A673 (cell line): ENCODE measurements around the gene ATG14. TPM values are rescaled to one million over a fixed set of nuclear protein-coding genes. Genes with fewer than 3 reads are reported as not detected.

Experiments
- BruUV-seq: library from RNA; stranded (reverse); fragments of 400-500 nt; replicated peaks from 2 replicates; lab custom pipeline; 2021; lab: Mats Ljungman, UMichigan
- CTCF ChIA-PET: fragments of 300-600 bp; sonication (Branson Sonifier 250); formaldehyde crosslinking; loops from one replicate; lab custom pipeline; 2022; ENCODE audit warnings: antibody characterized with exemption; lab: Charles Lee
- POLR2A ChIA-PET: fragments of 300-600 bp; sonication (Branson Sonifier 250); formaldehyde crosslinking; loops from one replicate; lab custom pipeline; 2022; ENCODE audit warnings: antibody characterized with exemption; ENCODE audit not compliant: low non-redundant PET; lab: Charles Lee
- DNase-seq: peaks from one replicate; pipeline ENCODE4 v3.0.0-alpha.2; 2015; ENCODE audit warnings: low spot score
- H3K27ac ChIP-seq: fragments of 200-600 bp; sonication (generic); 2 replicates; pipeline ENCODE4 v1.5.1; 2016; ENCODE audit warnings: mixed run types, low read depth, mild to moderate bottlenecking, mixed read lengths, antibody characterized with exemption, low read length; ENCODE audit not compliant: poor library complexity, severe bottlenecking
- H3K27me3 ChIP-seq: fragments of 200-600 bp; sonication (generic); replicated peaks from 2 replicates; pipeline ENCODE4 v1.6.1; 2017; ENCODE audit warnings: mixed run types, low read depth, mild to moderate bottlenecking, mixed read lengths, antibody characterized with exemption, low read length; ENCODE audit not compliant: insufficient read depth, poor library complexity
- H3K36me3 ChIP-seq: fragments of 200-600 bp; sonication (generic); 2 replicates; pipeline ENCODE4 v1.6.1; 2016; ENCODE audit warnings: mixed run types, mild to moderate bottlenecking, mixed read lengths, antibody characterized with exemption, low read length; ENCODE audit not compliant: insufficient read depth, poor library complexity, severe bottlenecking
- H3K4me1 ChIP-seq: fragments of 200-600 bp; sonication (generic); 2 replicates; pipeline ENCODE4 v1.6.1; 2017; ENCODE audit warnings: mixed run types, mild to moderate bottlenecking, mixed read lengths, antibody characterized with exemption, low read length; ENCODE audit not compliant: insufficient read depth, poor library complexity, severe bottlenecking
- H3K4me3 ChIP-seq: fragments of 200-600 bp; sonication (generic); 2 replicates; pipeline ENCODE4 v1.5.1; 2016; ENCODE audit warnings: low read depth, mixed run types, mild to moderate bottlenecking, mixed read lengths, low read length; ENCODE audit not compliant: poor library complexity, severe bottlenecking
- H3K9me3 ChIP-seq: fragments of 200-600 bp; sonication (generic); 2 replicates; pipeline ENCODE4 v1.6.1; 2016; ENCODE audit warnings: mixed run types, low read depth, mild to moderate bottlenecking, mixed read lengths, antibody characterized with exemption, low read length; ENCODE audit not compliant: poor library complexity, severe bottlenecking
- CTCF ChIP-seq: fragments of 300-800, 200-600 bp; sonication (generic); conservative IDR thresholded peaks from 2 replicates; pipeline ENCODE4 v1.5.1; 2017; ENCODE audit warnings: low read depth, mild to moderate bottlenecking, antibody characterized with exemption, low read length, moderate library complexity, mixed read lengths
- EZH2 ChIP-seq: fragments of 200-600 bp; sonication (generic); IDR thresholded peaks from 2 replicates; pipeline ENCODE4 v1.6.1; 2017; ENCODE audit warnings: borderline replicate concordance, low read depth, mild to moderate bottlenecking, mixed read lengths, antibody characterized with exemption, low read length; ENCODE audit not compliant: poor library complexity, severe bottlenecking
- intact Hi-C: fragments of 100-400 bp; cut with micrococcal nuclease; formaldehyde crosslinking; loops from one replicate; pipeline ENCODE4 v1.10.0; 2022; ENCODE audit not compliant: unreplicated experiment
- total RNA-seq: library from RNA; stranded (reverse); gene quantifications from 2 replicates; pipeline ENCODE4 v1.2.3, GENCODE V29; 2021

The ATG14 gene
- total RNA-seq, 1 experiment from 2014 or later, result 10.4 TPM

- no peak overlapping the region for H3K4me3 ChIP-seq
- H3K27me3 ChIP-seq, result no peaks in the 10 kb centered on the region
- no TSS peak for BruUV-seq
- CTCF ChIA-PET, result no interaction called here
- no peak overlapping the region for H3K27ac ChIP-seq
- H3K36me3 ChIP-seq, result peaks cover 2% of the 10 kb centered on the region
- no peak for DNase-seq
- no peaks in the 10 kb centered on the region for H3K9me3 ChIP-seq
- intact Hi-C loops, result no loop called here
- POLR2A ChIA-PET, result no interaction called here
- H3K4me1 ChIP-seq, result no peaks in the 10 kb centered on the region
- TF ChIP-seq CTCF (no peak), EZH2 (no peak)
Measured at GRCh38 chr14:55366271-55366670, 45.4 kb downstream of the ATG14 start.

GRCh38 chr14:55361190-55361589 lies 50.4 kb downstream of the ATG14 start:
- H3K4me1 ChIP-seq, result no peaks in the 10 kb centered on the region
- no peak overlapping the region for H3K27ac ChIP-seq
- H3K36me3 ChIP-seq, result no peaks in the 10 kb centered on the region
- TF ChIP-seq CTCF, result no peak
- DNase-seq, result no peak
- CTCF ChIA-PET, result interaction anchor here (0.7 kb wide), 1 partner anchor 11 kb away, joined by 4 read pairs; no protein-coding TSS in a partner anchor
- H3K9me3 ChIP-seq, result no peaks in the 10 kb centered on the region
- BruUV-seq, result no TSS peak
- no peaks in the 10 kb centered on the region for H3K27me3 ChIP-seq
- POLR2A ChIA-PET, result no interaction called here
- no peak overlapping the region for H3K4me3 ChIP-seq
- intact Hi-C loops, result no loop called here

GRCh38 chr14:55359307-55359706 lies 52.3 kb downstream of the ATG14 start:
- no peaks in the 10 kb centered on the region for H3K36me3 ChIP-seq
- no peak overlapping the region for H3K27ac ChIP-seq
- no TSS peak for BruUV-seq
- no peaks in the 10 kb centered on the region for H3K27me3 ChIP-seq
- CTCF ChIA-PET, result no interaction called here
- POLR2A ChIA-PET, result no interaction called here
- no peak overlapping the region for H3K4me3 ChIP-seq
- no peaks in the 10 kb centered on the region for H3K9me3 ChIP-seq
- no peak for DNase-seq
- intact Hi-C loops, result no loop called here
- no peak for TF ChIP-seq EZH2
- TF ChIP-seq CTCF, result no peak
- H3K4me1 ChIP-seq, result no peaks in the 10 kb centered on the region
